ENCODE results near the gene PBXIP1.
"Not testable (repeated sequence)": the region's sequence is repeated elsewhere in the genome, so short reads cannot be mapped to it uniquely, and the experiment has no call there.

Gene PBXIP1

DNA sequence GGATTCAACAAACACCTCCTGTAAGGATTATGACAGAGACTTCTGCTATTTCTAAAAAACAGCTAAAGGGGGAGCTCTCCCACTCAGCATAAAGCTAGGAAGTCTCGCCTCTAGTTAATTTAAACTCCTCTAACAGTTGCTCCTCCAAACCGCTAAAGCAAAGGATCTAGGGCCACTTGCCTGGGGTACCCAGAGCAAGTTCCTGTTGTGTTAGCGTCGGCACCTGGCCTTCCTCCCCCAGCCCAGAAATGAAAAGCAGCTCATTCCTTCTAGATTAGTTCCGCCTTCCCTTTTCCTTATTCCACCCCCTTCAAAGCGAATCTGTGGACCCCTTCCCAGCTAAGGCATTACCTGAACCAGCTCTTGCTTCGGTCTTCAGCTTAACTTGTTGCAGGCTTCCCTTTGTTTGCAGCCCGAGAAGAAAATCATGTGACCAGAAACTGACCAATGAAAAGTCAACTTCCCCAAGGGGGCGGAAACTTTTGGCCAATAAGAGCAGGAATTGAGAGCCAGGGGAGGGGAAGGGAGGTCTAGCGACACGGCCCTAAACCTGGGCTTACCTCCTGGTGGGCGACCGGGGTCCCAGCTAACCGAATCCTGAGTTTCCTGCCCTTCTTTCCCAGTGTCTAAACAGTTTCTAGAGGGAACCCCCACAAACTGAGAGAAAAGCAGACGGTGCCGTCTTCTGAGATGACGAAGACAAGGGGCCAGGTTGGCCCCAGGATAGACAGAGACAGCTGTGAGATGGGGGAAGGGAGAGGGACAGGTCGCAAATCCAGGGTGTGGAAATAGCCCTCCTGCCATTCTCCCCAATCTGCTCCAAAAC lies at the start of gene PBXIP1:
PBXIP1 (minus strand) TSS at position 382 of the 826 bp plus-strand sequence. CDS start 2,378 bp downstream, outside the sequence.
- in situ Hi-C loops (cut with MboI; ENCODE audit: low sequenced_read_pairs): no loop called here

GRCh38 chr1:155005076-155006011 lies 49.4 kb upstream of the PBXIP1 start:
- in situ Hi-C loops (cut with MboI; ENCODE audit: low sequenced_read_pairs): no loop called here

DNA sequence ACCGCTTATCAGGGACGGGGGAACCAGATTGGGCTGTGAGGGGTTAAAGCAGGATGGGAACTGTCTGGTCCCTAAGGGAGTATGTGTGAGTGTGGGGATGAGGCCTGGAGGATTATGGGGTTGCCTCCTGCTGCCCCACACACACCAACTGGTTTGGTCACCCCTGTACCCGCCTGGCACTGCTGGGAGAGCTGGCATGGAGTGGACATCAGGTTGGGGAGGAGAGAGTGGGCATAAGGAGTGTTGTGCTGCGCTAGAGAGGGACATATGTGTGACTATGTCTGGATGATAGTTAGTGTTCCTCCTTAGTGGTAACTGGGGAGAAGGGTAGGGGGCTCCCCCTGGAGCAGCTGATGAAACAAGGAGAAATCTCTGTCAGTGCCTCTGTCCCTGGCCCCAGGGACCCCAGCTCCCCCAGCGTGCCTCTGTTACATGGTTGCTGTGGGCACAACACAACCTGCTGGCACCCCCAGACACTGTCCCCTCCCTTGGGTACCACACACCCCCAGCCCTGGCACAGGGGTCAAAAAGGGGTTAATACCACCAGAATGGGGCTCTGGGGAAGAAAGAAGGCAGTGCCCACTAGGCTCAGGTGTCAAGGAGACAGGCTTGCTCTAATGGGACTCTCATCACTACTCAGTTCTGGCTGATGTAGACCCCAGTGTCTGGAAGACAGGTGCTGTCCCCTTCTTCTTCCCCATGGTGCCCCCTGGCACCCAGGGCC lies 48.6 kb upstream of the PBXIP1 start:
- in situ Hi-C loops (cut with MboI; ENCODE audit: low sequenced_read_pairs): no loop called here

DNA sequence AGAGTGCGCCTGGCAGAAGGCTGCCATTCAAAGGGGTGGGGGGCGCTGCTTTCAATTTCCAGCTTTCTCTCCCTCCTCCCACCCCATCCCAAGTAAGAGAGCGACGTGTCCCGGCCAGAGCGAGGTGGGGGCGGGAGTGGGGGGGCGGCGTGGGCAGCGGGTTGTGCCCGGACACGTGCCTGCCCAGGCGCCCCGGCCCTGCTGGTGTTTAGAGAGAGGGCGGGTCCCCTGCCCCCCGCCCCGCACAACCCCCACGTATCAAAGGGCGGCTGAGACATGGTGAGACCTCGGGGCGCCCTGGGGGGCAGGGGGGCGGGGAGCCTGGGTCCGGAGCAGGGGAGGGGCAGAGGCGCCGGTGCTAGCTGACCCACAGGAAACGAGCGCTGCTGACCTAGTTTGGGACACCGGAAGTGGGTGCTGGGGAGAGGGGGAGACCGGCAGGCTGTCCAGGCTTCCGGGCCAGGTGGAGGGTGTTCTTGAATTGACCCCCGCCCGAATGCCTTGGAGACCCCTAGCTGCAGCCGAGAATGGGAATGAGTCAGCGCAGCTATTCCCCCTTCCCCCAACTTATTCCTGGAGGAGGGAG lies 48.0 kb upstream of the PBXIP1 start:
- in situ Hi-C loops (cut with MboI; ENCODE audit: low sequenced_read_pairs): no loop called here

DNA sequence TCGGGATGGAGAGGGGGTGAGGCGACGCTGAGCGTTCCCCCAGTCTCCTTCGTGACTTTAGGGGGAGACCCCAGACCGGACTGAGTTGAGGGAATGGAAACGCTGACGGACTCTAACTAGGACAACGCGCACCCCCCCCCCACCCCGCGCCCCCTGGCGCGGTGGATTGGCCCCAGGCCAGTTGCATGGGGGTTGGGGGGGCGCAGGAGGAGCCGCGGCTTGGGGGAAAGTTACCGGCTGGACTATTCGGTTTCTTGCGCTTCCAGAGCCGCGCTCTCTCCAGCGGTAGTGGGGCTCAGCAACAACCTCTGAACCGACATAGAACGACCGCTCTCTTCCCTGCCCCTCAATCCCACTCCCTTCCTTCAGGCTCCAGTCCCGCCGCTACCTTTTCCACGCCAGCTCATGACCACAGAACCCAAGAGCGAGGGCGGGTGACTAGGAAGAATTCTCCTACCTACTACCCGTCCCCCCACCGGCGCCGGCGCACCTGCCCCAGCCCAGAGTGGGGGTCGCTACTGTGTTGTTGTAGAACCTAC lies 47.4 kb upstream of the PBXIP1 start:
- in situ Hi-C loops (cut with MboI; ENCODE audit: low sequenced_read_pairs): no loop called here

DNA sequence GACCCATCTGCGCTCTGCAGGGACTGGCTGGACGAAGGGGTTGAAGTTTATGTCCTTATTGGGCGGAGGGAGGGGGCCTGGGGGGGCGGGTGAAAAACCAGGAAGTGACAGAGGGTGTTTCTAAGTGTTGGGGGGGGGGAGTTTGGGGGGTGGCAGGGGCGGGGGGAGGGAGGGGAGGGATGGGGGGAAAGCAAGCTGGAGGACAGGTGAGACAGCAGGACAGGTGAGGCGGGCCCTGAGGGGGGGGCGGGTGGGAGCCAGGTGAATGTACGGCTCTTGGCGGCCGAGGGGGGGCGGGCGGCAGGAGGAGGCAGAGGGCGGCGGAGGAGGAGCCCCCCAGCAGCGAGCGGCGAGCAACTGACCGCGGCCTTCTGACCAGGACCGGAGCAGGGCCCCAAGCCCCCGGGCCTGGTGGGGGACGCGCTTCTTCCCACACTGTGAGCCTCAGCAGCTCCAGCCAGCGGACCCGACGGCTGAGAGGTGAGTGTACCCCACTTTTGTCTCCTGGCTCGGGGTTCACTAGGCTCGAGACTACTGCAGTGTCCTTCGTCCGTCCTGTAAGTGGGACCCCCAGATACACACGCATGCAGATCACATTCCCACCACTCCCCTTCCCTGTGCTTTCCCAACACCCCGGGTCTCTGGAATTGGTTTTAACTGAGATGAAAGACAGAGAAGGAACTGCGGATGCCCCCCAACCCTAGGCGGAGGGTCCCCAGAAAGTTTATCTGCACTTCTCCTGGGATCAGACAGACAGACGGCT lies 46.7 kb upstream of the PBXIP1 start, which contains the start of gene ZBTB7B:
ZBTB7B (plus strand) TSS at position 339 of the 763 bp plus-strand sequence. CDS start 11,859 bp downstream, outside the sequence.
- in situ Hi-C loops (cut with MboI; ENCODE audit: low sequenced_read_pairs): no loop called here

DNA sequence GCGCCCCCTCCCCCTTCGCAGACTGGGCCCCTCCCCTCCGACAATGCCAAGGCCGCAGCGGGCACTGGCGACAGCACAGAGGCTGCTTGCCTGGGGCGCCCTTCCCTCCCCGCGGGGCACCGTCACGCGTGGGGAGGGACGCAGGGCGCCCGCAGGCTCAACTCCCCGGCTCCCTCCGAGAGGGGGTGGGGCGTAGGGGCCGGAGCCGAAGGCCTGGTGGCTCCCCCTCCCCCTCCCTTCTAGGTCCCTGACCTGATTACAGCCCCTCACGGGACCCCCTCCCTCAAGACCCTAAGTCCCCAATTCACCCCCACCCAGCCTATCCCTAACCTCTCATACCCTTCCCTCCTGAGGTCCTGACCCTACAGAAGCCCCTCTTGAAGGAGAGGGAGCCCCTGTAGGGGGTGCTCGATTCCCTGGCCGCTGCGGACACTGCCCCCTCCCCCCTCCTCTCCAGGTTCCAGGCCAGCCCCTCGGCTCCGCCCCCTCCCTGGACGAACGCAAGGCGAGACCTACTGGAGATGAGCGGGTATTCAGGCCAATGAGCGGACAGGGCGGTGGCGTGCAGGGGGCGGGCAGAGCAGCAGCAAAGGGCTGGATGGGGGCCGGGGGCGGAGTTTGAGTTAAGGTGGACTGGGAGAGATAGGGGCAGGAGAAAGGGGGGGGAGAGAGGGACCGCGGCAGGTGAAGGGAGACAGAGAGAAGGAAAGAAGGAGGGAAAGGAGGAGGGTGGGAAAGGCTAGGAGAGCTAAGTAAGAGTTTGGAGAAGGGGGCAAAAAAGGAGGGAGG lies 46.0 kb upstream of the PBXIP1 start:
- in situ Hi-C loops (cut with MboI; ENCODE audit: low sequenced_read_pairs): no loop called here

DNA sequence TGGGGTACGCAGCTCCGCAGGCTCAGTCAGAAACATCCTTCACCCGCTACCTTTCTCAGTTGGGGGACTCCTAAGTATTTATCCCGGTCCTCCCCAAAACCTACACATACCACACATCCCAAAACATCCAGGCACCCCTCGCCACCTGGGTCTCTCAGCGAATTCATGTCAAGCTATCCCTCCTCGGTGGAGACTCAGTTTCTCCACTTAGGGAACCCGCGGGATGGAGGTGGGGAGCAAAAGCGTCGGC lies 45.5 kb upstream of the PBXIP1 start:
- in situ Hi-C loops (cut with MboI; ENCODE audit: low sequenced_read_pairs): no loop called here

GRCh38 chr1:155000726-155001424 lies 45.0 kb upstream of the PBXIP1 start:
- in situ Hi-C loops (cut with MboI; ENCODE audit: low sequenced_read_pairs): no loop called here

- in situ Hi-C loops (cut with MboI; ENCODE audit: low sequenced_read_pairs): no loop called here
Observed at GRCh38 chr1:155000411-155000725, 44.5 kb upstream of the PBXIP1 start.

GRCh38 chr1:154999571-155000410 lies 43.9 kb upstream of the PBXIP1 start:
- in situ Hi-C loops (cut with MboI; ENCODE audit: low sequenced_read_pairs): no loop called here

GRCh38 chr1:154998818-154999570 lies 43.1 kb upstream of the PBXIP1 start:
- in situ Hi-C loops (cut with MboI; ENCODE audit: low sequenced_read_pairs): no loop called here

DNA sequence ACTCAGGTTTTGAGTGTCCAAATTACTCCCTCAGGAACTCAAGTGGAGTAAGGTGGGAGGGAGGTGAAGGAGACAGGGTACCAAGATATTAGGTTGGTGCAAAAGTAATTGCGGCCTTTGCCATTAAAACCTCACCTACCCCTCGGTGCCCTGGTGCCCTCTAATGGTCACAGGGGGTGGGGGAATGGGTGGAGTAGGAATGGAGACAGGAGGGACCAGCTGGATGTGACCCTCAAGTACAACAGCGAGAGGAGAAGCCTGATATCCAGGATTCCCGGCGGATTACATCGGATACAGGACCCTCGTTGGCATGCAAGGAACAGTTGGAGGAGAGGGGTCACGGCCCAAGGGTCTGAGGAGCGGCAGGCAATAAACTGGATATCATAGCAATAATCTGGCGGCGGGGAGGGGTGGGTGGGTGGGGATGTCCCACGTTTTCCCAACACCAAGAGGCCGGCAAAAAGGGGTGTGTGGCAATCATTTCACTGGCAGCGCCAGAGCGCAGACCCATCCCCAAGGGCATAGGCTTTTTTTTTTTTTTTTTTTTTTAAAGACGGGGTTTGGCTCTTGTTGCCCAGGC lies 42.4 kb upstream of the PBXIP1 start:
- in situ Hi-C loops (cut with MboI; ENCODE audit: low sequenced_read_pairs): no loop called here

- in situ Hi-C loops (cut with MboI; ENCODE audit: low sequenced_read_pairs): no loop called here
Observed at GRCh38 chr1:154996966-154997701, 41.2 kb upstream of the PBXIP1 start.

- in situ Hi-C loops (cut with MboI; ENCODE audit: low sequenced_read_pairs): not testable (repeated sequence)
Observed at GRCh38 chr1:154995301-154995983, 39.5 kb upstream of the PBXIP1 start.
